ENCODE data around the gene CPNE1. TPM values are rescaled to one million over a fixed set of nuclear protein-coding genes. Genes with fewer than 3 reads are reported as not detected.

The CPNE1 gene
- total RNA-seq, 3 donors from 2014 or later (not counting 1 experiment from before 2014, with no cell fraction given), result 298 to 342 (median 334) TPM

GRCh38 chr20:35699957-35700624 lies 35.4 kb upstream of the CPNE1 start:
- DNase-seq, result no peak
- WGBS (ENCODE audit: insufficient coverage), result 33% methylated on average over 6 of the region's 6 CpGs
- H3K9me3 ChIP-seq (ENCODE audit: control insufficient read depth, insufficient read depth, low read length), result no peaks in the 10 kb centered on the region
- peaks cover 19% of the 10 kb centered on the region for H3K36me3 Mint-ChIP-seq
- peaks cover 42% of the 10 kb centered on the region for H3K36me3 ChIP-seq (ENCODE audit: control insufficient read depth, insufficient read depth, low read length)
- H3K4me1 Mint-ChIP-seq, result peaks cover 49 to 55% of the 10 kb centered on the region in 2 donors
- peaks cover 12% of the 10 kb centered on the region for H3K4me1 ChIP-seq (ENCODE audit: control insufficient read depth, insufficient read depth, low read length)
- H3K27ac Mint-ChIP-seq, result peak overlapping the region; percentile 89 to 96
- H3K4me3 ChIP-seq (ENCODE audit: low read length), result peak overlapping the region; percentile 95
- H3K4me3 Mint-ChIP-seq, result peak overlapping the region; percentile 99
- intact Hi-C loops (cut with micrococcal nuclease), result loop anchor here (1.0 to 10.0 kb wide), 4 partner anchors 38 to 235 kb away; partner anchors contain the start of genes CPNE1 and RBM12
- peak overlapping the region; percentile 93 for H3K27ac ChIP-seq (ENCODE audit: low read length)
- ATAC-seq, result no peak
- no peaks in the 10 kb centered on the region for H3K9me3 Mint-ChIP-seq
- no peaks in the 10 kb centered on the region for H3K27me3 Mint-ChIP-seq (ENCODE audit: low read depth in 2 of 2)
- H3K27me3 ChIP-seq (ENCODE audit: control insufficient read depth, insufficient read depth, low read length), result no peaks in the 10 kb centered on the region
- TF ChIP-seq CTCF (IDR thresholded peaks at IDR 0.05), result no peak

GRCh38 chr20:35699127-35699956 lies 34.6 kb upstream of the CPNE1 start, which contains the start of the genes NFS1 and ROMO1:
TSS of gene NFS1 (minus strand) at chr20:35699352. CDS start at chr20:35699288, 64 bp downstream.
TSS of gene ROMO1 (plus strand) at chr20:35699405. CDS start at chr20:35699633, 228 bp downstream.
- Histone ChIP-seq H3K4me3 (ENCODE audit: low read length) (peak within 1 kb of the TSS; percentile 95), H3K27ac (ENCODE audit: low read length) (peak within 1 kb of the TSS; percentile 93), H3K4me1 (ENCODE audit: control insufficient read depth, insufficient read depth, low read length) (peaks cover 12% of the 10 kb centered on the region), H3K36me3 (ENCODE audit: control insufficient read depth, insufficient read depth, low read length) (peaks cover 35% of the 10 kb centered on the region), H3K27me3 (ENCODE audit: control insufficient read depth, insufficient read depth, low read length) (no peaks in the 10 kb centered on the region), H3K9me3 (ENCODE audit: control insufficient read depth, insufficient read depth, low read length) (no peaks in the 10 kb centered on the region)
- ATAC-seq, result peak; percentile 86 to 93 (median 89)
- intact Hi-C loops (cut with micrococcal nuclease), result loop anchor here (1.0 to 5.0 kb wide), 2 partner anchors 37 to 98 kb away; partner anchors contain the start of genes CPNE1 and RBM12
- DNase-seq, result peak; percentile 80 to 94
- peaks cover 41 to 53% of the 10 kb centered on the region in 2 donors for H3K4me1 Mint-ChIP-seq
- peak within 1 kb of the TSS; percentile 89 to 96 for H3K27ac Mint-ChIP-seq
- WGBS (ENCODE audit: insufficient coverage), result under 1% methylated on average over 81 of the region's 81 CpGs
- H3K27me3 Mint-ChIP-seq (ENCODE audit: low read depth in 2 of 2), result no peaks in the 10 kb centered on the region
- H3K36me3 Mint-ChIP-seq, result peaks cover 12% of the 10 kb centered on the region
- H3K4me3 Mint-ChIP-seq, result peak within 1 kb of the TSS; percentile 99
- no peaks in the 10 kb centered on the region for H3K9me3 Mint-ChIP-seq
- peak; percentile 24 for TF ChIP-seq CTCF (IDR thresholded peaks at IDR 0.05)

- H3K9me3 Mint-ChIP-seq, result no peaks in the 10 kb centered on the region
- H3K36me3 Mint-ChIP-seq, result peaks cover 4% of the 10 kb centered on the region
- Histone ChIP-seq H3K27ac (ENCODE audit: low read length) (peak overlapping the region; percentile 74), H3K9me3 (ENCODE audit: control insufficient read depth, insufficient read depth, low read length) (no peaks in the 10 kb centered on the region), H3K4me3 (ENCODE audit: low read length) (peak overlapping the region; percentile 95), H3K4me1 (ENCODE audit: control insufficient read depth, insufficient read depth, low read length) (peaks cover 12% of the 10 kb centered on the region), H3K27me3 (ENCODE audit: control insufficient read depth, insufficient read depth, low read length) (no peaks in the 10 kb centered on the region), H3K36me3 (ENCODE audit: control insufficient read depth, insufficient read depth, low read length) (peaks cover 27% of the 10 kb centered on the region)
- no peak for TF ChIP-seq CTCF (IDR thresholded peaks at IDR 0.05)
- peaks cover 33 to 44% of the 10 kb centered on the region in 2 donors for H3K4me1 Mint-ChIP-seq
- peak overlapping the region; percentile 89 to 96 for H3K27ac Mint-ChIP-seq
- intact Hi-C loops (cut with micrococcal nuclease), result loop anchor here (1.0 to 5.0 kb wide), 2 partner anchors 36 to 97 kb away; partner anchors contain the start of genes CPNE1 and RBM12
- ATAC-seq, result peak; percentile 27 to 51 (median 34)
- WGBS (ENCODE audit: insufficient coverage), result 10% methylated on average over 37 of the region's 37 CpGs
- peak overlapping the region; percentile 99 for H3K4me3 Mint-ChIP-seq
- no peak for DNase-seq
- no peaks in the 10 kb centered on the region for H3K27me3 Mint-ChIP-seq (ENCODE audit: low read depth in 2 of 2)
Observed at GRCh38 chr20:35698298-35699126, 33.8 kb upstream of the CPNE1 start.

Data from natural killer cell (primary cell).